Myometrial cell (primary cell): ENCODE results near the gene C15orf62. TPM values are rescaled to one million over a fixed set of nuclear protein-coding genes. Genes with fewer than 3 reads are reported as not detected.

Source experiments
- total RNA-seq: library from RNA; depleted of rRNA; stranded (reverse); fragments of >200 nt; gene quantifications from 2 replicates; pipeline ENCODE4 v1.2.3, GENCODE V29; 2015

C15orf62 gene
- total RNA-seq, result under 0.01 and 0.18 TPM in 2 replicates

GRCh38 chr15:40769274-40770146 is at the start of gene C15orf62:
Gene C15orf62 (plus strand): TSS chr15:40769980. CDS start chr15:40770496, 516 bp downstream.

GRCh38 chr15:40754883-40755811 is 14.6 kb upstream of the C15orf62 start, which contains the start of gene RMDN3:
Gene RMDN3 (minus strand): TSS chr15:40755254. CDS start chr15:40754783, 471 bp downstream.

GRCh38 chr15:40763801-40764628 is 5.8 kb upstream of the C15orf62 start, which contains the start of gene GCHFR:
Gene GCHFR (plus strand): TSS chr15:40764068. CDS start chr15:40764181, 113 bp downstream.

GRCh38 chr15:40807028-40807887 is 37.5 kb downstream of the C15orf62 start, which contains the start of the genes DNAJC17 and ZFYVE19:
Gene DNAJC17 (minus strand): TSS chr15:40807473. CDS start chr15:40807446, 27 bp downstream.
Gene ZFYVE19 (plus strand): TSS chr15:40807089. CDS start chr15:40807590, 501 bp downstream.

Other genes with a start within 250 kb of the C15orf62 start
- gene CCDC32, start 204.9 kb upstream of the C15orf62 start, total RNA-seq, result 20.8 and 37.7 TPM in 2 replicates
- 12.4 and 18.1 TPM in 2 replicates for gene RPUSD2, start 200.7 kb upstream of the C15orf62 start, total RNA-seq
- gene KNL1, start 175.7 kb upstream of the C15orf62 start, total RNA-seq, result 17.3 and 38.5 TPM in 2 replicates
- gene RAD51, start 74.8 kb upstream of the C15orf62 start, total RNA-seq, result 5.5 and 6.3 TPM in 2 replicates
- gene RMDN3, start 14.7 kb upstream of the C15orf62 start, total RNA-seq, result 21.1 and 23.4 TPM in 2 replicates
- gene GCHFR, start 5.9 kb upstream of the C15orf62 start, total RNA-seq, result 3.5 and 23.4 TPM in 2 replicates
- 33.0 and 49.9 TPM in 2 replicates for gene ZFYVE19, start 37.1 kb downstream of the C15orf62 start, total RNA-seq
- 28.0 and 65.2 TPM in 2 replicates for gene DNAJC17, start 37.5 kb downstream of the C15orf62 start, total RNA-seq
- gene PPP1R14D, start 58.7 kb downstream of the C15orf62 start, total RNA-seq, result not detected in 2 replicates
- 8.4 and 9.0 TPM in 2 replicates for gene SPINT1, start 74.1 kb downstream of the C15orf62 start, total RNA-seq
- gene RHOV, start 104.3 kb downstream of the C15orf62 start, total RNA-seq, result not detected in 2 replicates
- 32.1 and 32.9 TPM in 2 replicates for gene VPS18, start 124.5 kb downstream of the C15orf62 start, total RNA-seq
- under 0.01 and 0.58 TPM in 2 replicates for gene DLL4, start 159.4 kb downstream of the C15orf62 start, total RNA-seq
- 42.7 and 71.1 TPM in 2 replicates for gene CHAC1, start 183.5 kb downstream of the C15orf62 start, total RNA-seq